HCT116 (cell line): Measurements from ENCODE around the gene ERBB2. TPM values are rescaled to one million over a fixed set of nuclear protein-coding genes. Genes with fewer than 3 reads are reported as not detected.

Source experiments
- ATAC-seq: fragments of 200-7000 bp; cut with Tn5 transposase; 2 replicates; pipeline ENCODE4 v1.9.1; 2020; ENCODE audit warnings: mild to moderate bottlenecking, moderate library complexity
- BruUV-seq: library from RNA; stranded (reverse); fragments of 400-500 nt; replicated peaks from 2 replicates; lab custom pipeline; 2021; lab: Mats Ljungman, UMichigan
- CTCF ChIA-PET: fragments of 300-600 bp; sonication (Branson Sonifier 250); formaldehyde crosslinking; loops from one replicate; lab custom pipeline; 2021; ENCODE audit warnings: antibody characterized with exemption; lab: Charles Lee
- POLR2A ChIA-PET: fragments of 300-600, 350-600 bp; sonication (Branson Sonifier 250); formaldehyde crosslinking; loops from one replicate; lab custom pipeline; 2021; ENCODE audit warnings: antibody characterized with exemption; lab: Charles Lee
- RAD21 ChIA-PET, 2 experiments: fragments of 300-600 bp; sonication (Branson Sonifier 250); formaldehyde crosslinking; loops; one replicate each; lab custom pipeline; 2023; ENCODE audit warnings: low total read pairs in 2 of 2; ENCODE audit not compliant: uncharacterized antibody in 2 of 2, unreplicated experiment in 2 of 2, low non-redundant PET in 1 of 2; lab: Charles Lee
- DNase-seq: peaks from one replicate; pipeline ENCODE4 v3.0.0-alpha.2; 2010; ENCODE audit warnings: low read depth, low spot score
- H2AFZ ChIP-seq: fragments of 200-600 bp; shearing (Covaris generic), sonication (generic); 2 replicates; pipeline ENCODE4 v1.6.1; 2017; ENCODE audit warnings: low read depth, mixed run types, mixed read lengths, antibody characterized with exemption, low read length; ENCODE audit not compliant: poor library complexity, severe bottlenecking
- H3K27ac ChIP-seq: 2 replicates; pipeline ENCODE4 v1.5.1; 2012; ENCODE audit warnings: low read depth, low read length
- H3K27me3 ChIP-seq: fragments of 200-600 bp; sonication (generic); 2 replicates; pipeline ENCODE4 v1.6.1; 2016; ENCODE audit warnings: mixed run types, low read length, mixed read lengths; ENCODE audit not compliant: insufficient read depth
- H3K36me3 ChIP-seq, 2 experiments: fragments of 200-500 bp in 1 of 2; fragments of 200-600 bp in 1 of 2; sonication (Bioruptor generic) in 1 of 2; sonication (generic) in 1 of 2; 2 replicates each; pipeline versions ENCODE4 v1.5.1 to v1.6.1; 2014 to 2016; ENCODE audit warnings: low read length in 2 of 2, inconsistent platforms in 1 of 2, mixed read lengths in 1 of 2, mixed run types in 1 of 2; ENCODE audit not compliant: insufficient read depth in 2 of 2, control insufficient read depth in 1 of 2
- H3K4me1 ChIP-seq, 2 experiments: fragments of 200-600 bp in 1 of 2; sonication (generic) in 1 of 2; 2 replicates each; pipeline versions ENCODE4 v1.5.1 to v1.6.1; 2012 to 2017; ENCODE audit warnings: low read length in 2 of 2, inconsistent platforms in 1 of 2, mild to moderate bottlenecking in 1 of 2, mixed read lengths in 1 of 2, mixed run types in 1 of 2, moderate library complexity in 1 of 2; ENCODE audit not compliant: insufficient read depth in 2 of 2, control insufficient read depth in 1 of 2
- H3K4me2 ChIP-seq: fragments of 200-600 bp; sonication (generic); 2 replicates; pipeline ENCODE4 v1.6.1; 2017; ENCODE audit warnings: mixed run types, low read length, mixed read lengths
- H3K4me3 ChIP-seq, 2 experiments: fragments of 200-600 bp in 1 of 2; sonication (generic) in 1 of 2; replicated peaks in 1 of 2; 2 replicates each; pipeline ENCODE4 v1.5.1; 2011 to 2016; ENCODE audit warnings: low read length in 2 of 2, control low read depth in 1 of 2, low read depth in 1 of 2, mild to moderate bottlenecking in 1 of 2, mixed read lengths in 1 of 2, mixed run types in 1 of 2
- H3K79me2 ChIP-seq: fragments of 200-600 bp; sonication (generic); 2 replicates; pipeline ENCODE4 v1.6.1; 2017; ENCODE audit warnings: mild to moderate bottlenecking, mixed run types, low read length, moderate library complexity, mixed read lengths; ENCODE audit not compliant: insufficient read depth
- H3K9ac ChIP-seq: fragments of 200-600 bp; sonication (generic); 2 replicates; pipeline ENCODE4 v1.6.1; 2016; ENCODE audit warnings: low read length, mixed read lengths
- H3K9me2 ChIP-seq: fragments of 200-600 bp; sonication (generic), shearing (Covaris generic); 2 replicates; pipeline ENCODE4 v1.6.1; 2017; ENCODE audit warnings: mixed run types, mild to moderate bottlenecking, moderate library complexity; ENCODE audit not compliant: insufficient read depth
- H3K9me3 ChIP-seq, 2 experiments: fragments of 200-500 bp in 1 of 2; fragments of 200-600 bp in 1 of 2; sonication (Bioruptor generic) in 1 of 2; sonication (generic) in 1 of 2; 2 replicates each; pipeline ENCODE4 v1.6.1; 2014 to 2017; ENCODE audit warnings: low read length in 2 of 2, mixed read lengths in 2 of 2, inconsistent platforms in 1 of 2, low read depth in 1 of 2, mild to moderate bottlenecking in 1 of 2, mixed run types in 1 of 2, moderate library complexity in 1 of 2; ENCODE audit not compliant: control insufficient read depth in 1 of 2, insufficient read depth in 1 of 2
- H4K20me1 ChIP-seq: fragments of 200-600 bp; sonication (generic), shearing (Covaris generic); 2 replicates; pipeline ENCODE4 v1.6.1; 2017; ENCODE audit warnings: mixed run types, mild to moderate bottlenecking, moderate library complexity; ENCODE audit not compliant: insufficient read depth
- ATF3 ChIP-seq: IDR thresholded peaks from 2 replicates; pipeline ENCODE4 v1.6.1; 2012
- CEBPB ChIP-seq: IDR thresholded peaks from 2 replicates; pipeline ENCODE4 v1.6.1; 2012; ENCODE audit warnings: low read depth
- CTCF ChIP-seq, 3 experiments: fragments of 200-600 bp in 1 of 3; sonication (generic) in 1 of 3; IDR thresholded peaks in 2 of 3; conservative IDR thresholded peaks in 1 of 3; 2 replicates each; pipeline ENCODE4 v1.5.1; 2012 to 2017; ENCODE audit warnings: low read depth in 2 of 3, low read length in 2 of 3, antibody characterized with exemption in 1 of 3, borderline replicate concordance in 1 of 3, control low read depth in 1 of 3, mild to moderate bottlenecking in 1 of 3, mixed read lengths in 1 of 3, mixed run types in 1 of 3, moderate library complexity in 1 of 3; ENCODE audit not compliant: insufficient read depth in 1 of 3
- EZH2 ChIP-seq: fragments of 200-600 bp; sonication (generic); IDR thresholded peaks from 2 replicates; pipeline ENCODE4 v1.6.1; 2017; ENCODE audit warnings: antibody characterized with exemption, mixed run types
- EZH2phosphoT487 ChIP-seq: fragments of 200-600 bp; IDR thresholded peaks from 2 replicates; pipeline ENCODE4 v1.6.1; 2018; ENCODE audit warnings: antibody characterized with exemption, borderline replicate concordance
- FOSL1 ChIP-seq: IDR thresholded peaks from 2 replicates; pipeline ENCODE4 v1.6.1; 2012; ENCODE audit warnings: low read depth
- POLR2A ChIP-seq: IDR thresholded peaks from 2 replicates; pipeline ENCODE4 v1.7.0; 2011; ENCODE audit warnings: borderline replicate concordance; ENCODE audit not compliant: insufficient read depth, insufficient read length; ENCODE audit errors: extremely low read depth
- RAD21 ChIP-seq: IDR thresholded peaks from 2 replicates; pipeline ENCODE4 v1.6.1; 2012; ENCODE audit warnings: low read depth, mild to moderate bottlenecking
- REST ChIP-seq: IDR thresholded peaks from 2 replicates; pipeline ENCODE4 v1.6.1; 2012; ENCODE audit warnings: low read depth
- SIN3A ChIP-seq: IDR thresholded peaks from 2 replicates; pipeline ENCODE4 v1.6.1; 2012; ENCODE audit warnings: low read depth
- ZBTB33 ChIP-seq: IDR thresholded peaks from 2 replicates; pipeline ENCODE4 v1.6.1; 2011; ENCODE audit warnings: mild to moderate bottlenecking, low read length, moderate library complexity; ENCODE audit not compliant: insufficient replicate concordance; ENCODE audit errors: extremely low read depth
- intact Hi-C: fragments of 100-400 bp; cut with micrococcal nuclease; formaldehyde crosslinking; loops from 2 replicates; pipeline ENCODE4 v1.10.0; 2022
- total RNA-seq: library from RNA; stranded (reverse); gene quantifications from one replicate; pipeline ENCODE4 v1.2.1, GENCODE V29; 2021; ENCODE audit not compliant: unreplicated experiment

Gene ERBB2
- total RNA-seq, 1 experiment from 2014 or later, result 75.8 TPM

- CTCF ChIA-PET, result interaction anchor here (1.0 to 2.4 kb wide), 9 partner anchors 17 to 706 kb away, joined by 3 to 9 read pairs (median 4); no protein-coding TSS in a partner anchor
- intact Hi-C loops, result no loop called here
- RAD21 ChIA-PET, result interaction anchor here in 1 of 2 experiments (1.1 kb wide), 1 partner anchor 42 kb away, joined by 3 read pairs; the partner anchor contains the start of gene MIEN1
- POLR2A ChIA-PET, result interaction anchor here (0.9 to 2.1 kb wide), 3 partner anchors 11 to 41 kb away, joined by 3 to 16 read pairs (median 6); partner anchors contain the start of genes ERBB2 and MIEN1
- peak overlapping the region; percentile 77 for H3K9ac ChIP-seq
- H4K20me1 ChIP-seq, result no peaks in the 10 kb centered on the region
- no peaks in the 10 kb centered on the region for H3K36me3 ChIP-seq
- no peaks in the 10 kb centered on the region for H3K79me2 ChIP-seq
- TF ChIP-seq CEBPB (no peak), SIN3A (no peak), CTCF (IDR thresholded peaks at IDR 0.05 in 2 of 3, conservative IDR thresholded peaks at IDR 0.05 in 1 of 3; ENCODE audit: borderline replicate concordance in 1 of 3, insufficient read depth in 1 of 3, low read depth in 2 of 3, low read length in 2 of 3) (no peak), ZBTB33 (no peak), RAD21 (no peak), POLR2A (no peak), ATF3 (no peak), EZH2phosphoT487 (no peak), REST (no peak), FOSL1 (no peak), EZH2 (no peak)
- peak overlapping the region; percentile 91 for H3K4me2 ChIP-seq
- H3K27me3 ChIP-seq, result no peaks in the 10 kb centered on the region
- BruUV-seq, result TSS peak; percentile 94
- ATAC-seq (no peak), DNase-seq (no peak)
- no peaks in the 10 kb centered on the region for H3K9me3 ChIP-seq
- peak overlapping the region; percentile 84 to 89 for H3K4me3 ChIP-seq
- no peaks in the 10 kb centered on the region for H3K9me2 ChIP-seq
- H3K4me1 ChIP-seq, result peaks cover 10 to 19% of the 10 kb centered on the region in 2 experiments; a peak in 3 of 4 replicates
- peak overlapping the region; percentile 40 for H2AFZ ChIP-seq
- H3K27ac ChIP-seq, result peak overlapping the region; percentile 95
These were observed 11.4 kb upstream of the ERBB2 start for GRCh38 chr17:39688475-39688835.
